ENCODE results near the gene LRRC38.
"Not testable (repeated sequence)": the region's sequence is repeated elsewhere in the genome, so short reads cannot be mapped to it uniquely, and the experiment has no call there.

The LRRC38 gene, protein sequence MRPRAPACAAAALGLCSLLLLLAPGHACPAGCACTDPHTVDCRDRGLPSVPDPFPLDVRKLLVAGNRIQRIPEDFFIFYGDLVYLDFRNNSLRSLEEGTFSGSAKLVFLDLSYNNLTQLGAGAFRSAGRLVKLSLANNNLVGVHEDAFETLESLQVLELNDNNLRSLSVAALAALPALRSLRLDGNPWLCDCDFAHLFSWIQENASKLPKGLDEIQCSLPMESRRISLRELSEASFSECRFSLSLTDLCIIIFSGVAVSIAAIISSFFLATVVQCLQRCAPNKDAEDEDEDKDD
- total RNA-seq, result 0 reads per million in 3 donors

DNA sequence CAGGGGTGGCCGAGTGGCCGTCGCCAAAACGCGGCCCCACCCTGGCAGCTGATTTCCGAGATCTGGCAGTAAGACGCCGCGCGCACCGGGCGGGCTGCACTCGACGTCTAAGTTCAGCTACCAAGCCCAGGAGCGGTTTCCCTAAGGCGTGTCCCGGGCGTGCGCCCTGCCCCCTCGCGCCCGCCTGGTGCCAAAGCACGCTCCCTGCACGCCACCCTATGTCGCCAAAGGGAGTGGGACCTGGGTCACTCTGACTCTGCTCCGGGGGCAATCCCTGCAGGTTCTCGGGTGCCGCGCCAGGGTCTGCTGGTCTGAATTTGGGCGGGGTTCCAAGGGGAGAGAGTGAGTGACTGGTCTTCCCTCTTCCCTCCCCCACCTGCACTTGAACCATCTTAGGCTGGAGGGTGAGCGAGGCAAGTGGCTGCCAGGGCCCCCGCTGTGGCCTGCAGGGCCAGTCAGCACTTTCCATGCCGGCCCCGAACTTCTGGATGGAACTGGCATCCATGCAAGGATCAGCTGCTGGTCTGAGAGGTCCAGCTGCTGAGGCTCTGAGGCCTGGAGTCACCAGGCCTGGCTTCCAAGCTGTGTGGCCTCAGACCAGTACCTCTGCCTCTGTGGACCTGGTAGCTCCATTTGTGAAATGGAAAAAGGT, at the start of gene LRRC38:
TSS of gene LRRC38 (minus strand) at position 109 of the 652 bp plus-strand sequence. CDS start 410 bp downstream, outside the sequence.
- no peaks in the 10 kb centered on the region for H3K4me1 ChIP-seq (ENCODE audit: control insufficient read depth, insufficient read depth, low read length, poor library complexity, severe bottlenecking)
- H3K9me3 ChIP-seq (ENCODE audit: control insufficient read depth, low read length), result no peaks in the 10 kb centered on the region
- H3K36me3 ChIP-seq (ENCODE audit: control insufficient read depth, insufficient read depth, low read length), result no peaks in the 10 kb centered on the region
- no peak for DNase-seq
- no peak within 1 kb of the TSS for H3K4me3 ChIP-seq (ENCODE audit: insufficient read depth, low read depth, low read length, poor library complexity, severe bottlenecking)
- no peaks in the 10 kb centered on the region for H3K27me3 ChIP-seq (replicated peaks; ENCODE audit: control insufficient read depth, insufficient read depth, low read length, poor library complexity, severe bottlenecking)
- no peak within 1 kb of the TSS for H3K27ac ChIP-seq (ENCODE audit: insufficient read depth, low read length, poor library complexity, severe bottlenecking)

DNA sequence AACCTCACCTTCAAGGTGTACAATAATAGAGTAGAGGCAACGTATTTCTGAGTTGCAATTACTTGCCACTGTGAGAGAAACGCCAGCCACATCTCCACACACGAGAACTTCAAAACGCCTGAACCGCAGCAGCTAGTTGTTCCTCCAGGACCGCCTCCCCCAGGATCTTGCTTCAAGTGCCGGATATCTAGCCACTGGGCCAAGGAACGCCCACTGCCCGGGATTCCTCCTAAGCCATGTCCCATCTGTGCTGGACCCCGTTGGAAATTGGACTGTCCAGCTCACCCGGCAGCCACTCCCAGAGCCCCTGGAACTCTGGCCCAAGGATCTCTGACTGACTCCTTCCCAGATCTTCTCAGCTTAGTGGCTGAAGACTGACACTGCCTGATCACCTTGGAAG, 49.2 kb upstream of the LRRC38 start:
- DNase-seq; H3K4me3 ChIP-seq (ENCODE audit: insufficient read depth, low read depth, low read length, poor library complexity, severe bottlenecking); H3K9me3 ChIP-seq (ENCODE audit: control insufficient read depth, low read length); H3K27me3 ChIP-seq (replicated peaks; ENCODE audit: control insufficient read depth, insufficient read depth, low read length, poor library complexity, severe bottlenecking); H3K27ac ChIP-seq (ENCODE audit: insufficient read depth, low read length, poor library complexity, severe bottlenecking); H3K36me3 ChIP-seq (ENCODE audit: control insufficient read depth, insufficient read depth, low read length); H3K4me1 ChIP-seq (ENCODE audit: control insufficient read depth, insufficient read depth, low read length, poor library complexity, severe bottlenecking): not testable (repeated sequence)

DNA sequence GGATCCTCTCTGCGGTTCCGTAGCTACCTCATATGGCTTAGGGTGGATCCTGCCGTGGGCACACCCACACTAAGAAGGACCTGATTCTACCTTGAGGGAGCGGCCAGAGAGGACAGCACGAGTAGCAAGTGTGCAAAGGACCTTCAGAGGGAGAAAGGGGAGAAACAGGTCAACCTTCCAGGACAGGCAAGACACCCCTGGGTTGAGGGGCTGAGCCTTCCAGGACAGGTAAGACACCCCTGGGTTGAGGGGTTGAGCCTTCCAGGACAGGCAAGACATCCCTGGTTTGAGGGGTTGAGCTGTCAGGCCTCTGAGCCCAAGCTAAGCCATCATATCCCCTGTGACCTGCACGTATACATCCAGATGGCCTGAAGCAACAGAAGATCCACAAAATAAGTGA, 46.7 kb upstream of the LRRC38 start:
- DNase-seq, result no peak
- H3K27me3 ChIP-seq (replicated peaks; ENCODE audit: control insufficient read depth, insufficient read depth, low read length, poor library complexity, severe bottlenecking), result no peaks in the 10 kb centered on the region
- no peak overlapping the region for H3K4me3 ChIP-seq (ENCODE audit: insufficient read depth, low read depth, low read length, poor library complexity, severe bottlenecking)
- H3K9me3 ChIP-seq (ENCODE audit: control insufficient read depth, low read length), result no peaks in the 10 kb centered on the region
- H3K4me1 ChIP-seq (ENCODE audit: control insufficient read depth, insufficient read depth, low read length, poor library complexity, severe bottlenecking), result no peaks in the 10 kb centered on the region
- H3K27ac ChIP-seq (ENCODE audit: insufficient read depth, low read length, poor library complexity, severe bottlenecking), result no peak overlapping the region
- H3K36me3 ChIP-seq (ENCODE audit: control insufficient read depth, insufficient read depth, low read length), result no peaks in the 10 kb centered on the region

DNA sequence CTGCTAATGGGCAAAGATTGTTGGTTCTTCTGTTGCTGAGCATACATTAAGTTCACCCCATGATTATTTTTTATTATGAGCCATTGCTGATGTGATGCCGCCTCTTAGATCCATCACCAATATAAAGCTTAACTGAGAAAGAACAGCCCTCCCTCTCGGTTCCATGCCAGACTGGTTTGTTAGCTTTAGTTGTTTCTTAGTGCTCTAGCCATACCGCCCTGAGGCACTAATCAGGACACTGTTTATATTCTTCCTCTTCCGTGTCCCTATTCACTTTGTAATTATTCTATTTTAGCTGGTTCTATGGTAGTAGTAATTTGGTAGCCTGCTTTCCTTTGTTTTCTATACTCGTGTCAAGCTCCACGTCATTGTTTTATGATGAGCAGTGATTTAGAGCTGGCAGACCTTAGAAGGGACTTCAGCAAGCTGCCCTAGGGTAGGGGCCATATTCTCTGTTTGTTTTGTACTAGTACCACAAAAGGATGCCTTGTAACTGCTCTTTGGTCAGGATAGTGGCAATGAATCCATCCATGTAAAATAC, 42.5 kb upstream of the LRRC38 start:
- Histone ChIP-seq H3K4me1 (ENCODE audit: control insufficient read depth, insufficient read depth, low read length, poor library complexity, severe bottlenecking) (no peaks in the 10 kb centered on the region), H3K9me3 (ENCODE audit: control insufficient read depth, low read length) (no peaks in the 10 kb centered on the region), H3K4me3 (ENCODE audit: insufficient read depth, low read depth, low read length, poor library complexity, severe bottlenecking) (no peak overlapping the region), H3K36me3 (ENCODE audit: control insufficient read depth, insufficient read depth, low read length) (no peaks in the 10 kb centered on the region), H3K27me3 (replicated peaks; ENCODE audit: control insufficient read depth, insufficient read depth, low read length, poor library complexity, severe bottlenecking) (no peaks in the 10 kb centered on the region), H3K27ac (ENCODE audit: insufficient read depth, low read length, poor library complexity, severe bottlenecking) (no peak overlapping the region)
- DNase-seq, result no peak

DNA sequence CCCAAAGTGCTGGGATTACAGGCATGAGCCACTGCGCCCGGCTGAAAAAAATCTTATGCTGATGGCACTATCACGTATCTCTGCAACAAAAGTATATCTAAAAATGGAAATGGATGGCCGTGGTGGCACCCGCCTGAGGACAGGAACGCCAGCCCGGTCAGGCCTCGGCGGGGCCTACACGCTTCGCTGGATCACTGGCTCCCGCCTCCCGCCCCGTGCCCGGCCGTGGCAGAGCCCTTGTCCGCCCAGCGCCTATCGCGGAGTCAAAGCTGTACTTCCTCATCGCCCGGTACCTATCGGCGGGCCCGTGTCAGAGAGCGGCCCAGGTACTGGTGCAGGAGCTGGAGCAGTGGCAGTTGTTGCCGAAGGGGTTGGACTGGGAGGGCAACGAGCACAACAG, 41.0 kb upstream of the LRRC38 start:
- Histone ChIP-seq H3K27me3 (replicated peaks; ENCODE audit: control insufficient read depth, insufficient read depth, low read length, poor library complexity, severe bottlenecking) (no peaks in the 10 kb centered on the region), H3K9me3 (ENCODE audit: control insufficient read depth, low read length) (no peaks in the 10 kb centered on the region), H3K4me3 (ENCODE audit: insufficient read depth, low read depth, low read length, poor library complexity, severe bottlenecking) (no peak overlapping the region), H3K27ac (ENCODE audit: insufficient read depth, low read length, poor library complexity, severe bottlenecking) (no peak overlapping the region), H3K4me1 (ENCODE audit: control insufficient read depth, insufficient read depth, low read length, poor library complexity, severe bottlenecking) (no peaks in the 10 kb centered on the region), H3K36me3 (ENCODE audit: control insufficient read depth, insufficient read depth, low read length) (no peaks in the 10 kb centered on the region)
- DNase-seq, result no peak

DNA sequence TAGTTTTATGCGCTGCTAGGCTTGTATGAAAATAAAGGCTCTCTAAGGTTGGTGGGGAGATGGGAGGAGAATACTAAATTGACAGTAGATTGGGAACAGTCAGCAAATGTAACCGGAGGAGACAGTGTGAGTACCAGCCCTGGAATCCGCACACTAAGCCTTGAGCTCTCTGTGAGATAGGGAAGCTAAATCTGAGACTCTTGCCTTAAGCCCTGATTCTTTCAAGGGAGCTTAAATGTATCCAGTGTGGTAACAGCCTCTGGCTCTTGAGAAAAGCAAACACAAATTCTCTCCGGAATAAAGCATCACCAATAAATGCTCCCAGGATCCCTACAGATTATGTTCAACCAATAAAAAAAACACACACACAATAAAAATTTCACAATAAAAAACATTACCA, 36.9 kb upstream of the LRRC38 start:
- no peak overlapping the region for H3K4me3 ChIP-seq (ENCODE audit: insufficient read depth, low read depth, low read length, poor library complexity, severe bottlenecking)
- H3K36me3 ChIP-seq (ENCODE audit: control insufficient read depth, insufficient read depth, low read length), result no peaks in the 10 kb centered on the region
- no peak for DNase-seq
- H3K27ac ChIP-seq (ENCODE audit: insufficient read depth, low read length, poor library complexity, severe bottlenecking), result no peak overlapping the region
- no peaks in the 10 kb centered on the region for H3K9me3 ChIP-seq (ENCODE audit: control insufficient read depth, low read length)
- no peaks in the 10 kb centered on the region for H3K4me1 ChIP-seq (ENCODE audit: control insufficient read depth, insufficient read depth, low read length, poor library complexity, severe bottlenecking)
- H3K27me3 ChIP-seq (replicated peaks; ENCODE audit: control insufficient read depth, insufficient read depth, low read length, poor library complexity, severe bottlenecking), result no peaks in the 10 kb centered on the region

DNA sequence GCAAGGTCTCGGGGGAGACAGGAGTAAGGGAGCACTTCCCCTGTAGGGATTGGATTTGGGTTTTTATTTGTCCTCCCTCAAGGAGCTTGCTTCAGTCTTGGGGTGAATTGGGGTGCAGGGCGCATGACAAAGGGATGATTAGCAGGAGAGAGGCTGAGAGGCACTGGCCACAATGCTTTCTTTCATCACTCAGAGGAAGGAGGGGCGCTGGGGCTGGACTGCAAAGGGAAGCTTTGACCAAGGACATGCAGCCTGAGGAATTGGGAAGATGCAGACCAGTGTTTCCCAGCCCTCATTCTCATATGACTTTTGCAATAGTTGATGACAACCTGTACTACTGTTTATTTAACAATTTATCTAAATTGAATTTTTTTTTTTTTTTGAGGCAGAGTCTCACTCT, 35.7 kb upstream of the LRRC38 start:
- no peak overlapping the region for H3K27ac ChIP-seq (ENCODE audit: insufficient read depth, low read length, poor library complexity, severe bottlenecking)
- no peaks in the 10 kb centered on the region for H3K27me3 ChIP-seq (replicated peaks; ENCODE audit: control insufficient read depth, insufficient read depth, low read length, poor library complexity, severe bottlenecking)
- no peaks in the 10 kb centered on the region for H3K4me1 ChIP-seq (ENCODE audit: control insufficient read depth, insufficient read depth, low read length, poor library complexity, severe bottlenecking)
- H3K9me3 ChIP-seq (ENCODE audit: control insufficient read depth, low read length), result no peaks in the 10 kb centered on the region
- no peak for DNase-seq
- no peaks in the 10 kb centered on the region for H3K36me3 ChIP-seq (ENCODE audit: control insufficient read depth, insufficient read depth, low read length)
- H3K4me3 ChIP-seq (ENCODE audit: insufficient read depth, low read depth, low read length, poor library complexity, severe bottlenecking), result no peak overlapping the region

DNA sequence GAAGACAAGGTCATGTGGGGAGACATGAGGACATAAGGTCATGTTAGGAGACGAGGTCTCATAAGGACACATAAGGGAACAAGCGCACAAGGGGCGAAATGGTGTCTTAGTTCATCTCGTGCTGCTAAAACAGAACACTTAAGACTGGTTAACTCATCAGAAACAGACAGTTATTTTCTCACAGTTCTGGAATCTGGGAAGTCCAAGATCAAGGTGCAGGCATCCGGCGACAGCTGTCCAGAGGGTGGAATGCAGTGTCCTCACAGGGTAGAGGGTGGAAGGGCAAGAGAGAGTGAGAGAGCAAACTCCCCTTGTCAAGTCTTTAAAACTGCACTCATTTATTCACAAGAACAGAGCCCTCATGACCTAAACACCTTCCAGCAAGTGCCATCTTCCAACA, 35.2 kb upstream of the LRRC38 start:
- no peak overlapping the region for H3K27ac ChIP-seq (ENCODE audit: insufficient read depth, low read length, poor library complexity, severe bottlenecking)
- no peaks in the 10 kb centered on the region for H3K4me1 ChIP-seq (ENCODE audit: control insufficient read depth, insufficient read depth, low read length, poor library complexity, severe bottlenecking)
- H3K36me3 ChIP-seq (ENCODE audit: control insufficient read depth, insufficient read depth, low read length), result no peaks in the 10 kb centered on the region
- no peak overlapping the region for H3K4me3 ChIP-seq (ENCODE audit: insufficient read depth, low read depth, low read length, poor library complexity, severe bottlenecking)
- DNase-seq, result no peak
- no peaks in the 10 kb centered on the region for H3K27me3 ChIP-seq (replicated peaks; ENCODE audit: control insufficient read depth, insufficient read depth, low read length, poor library complexity, severe bottlenecking)
- no peaks in the 10 kb centered on the region for H3K9me3 ChIP-seq (ENCODE audit: control insufficient read depth, low read length)

DNA sequence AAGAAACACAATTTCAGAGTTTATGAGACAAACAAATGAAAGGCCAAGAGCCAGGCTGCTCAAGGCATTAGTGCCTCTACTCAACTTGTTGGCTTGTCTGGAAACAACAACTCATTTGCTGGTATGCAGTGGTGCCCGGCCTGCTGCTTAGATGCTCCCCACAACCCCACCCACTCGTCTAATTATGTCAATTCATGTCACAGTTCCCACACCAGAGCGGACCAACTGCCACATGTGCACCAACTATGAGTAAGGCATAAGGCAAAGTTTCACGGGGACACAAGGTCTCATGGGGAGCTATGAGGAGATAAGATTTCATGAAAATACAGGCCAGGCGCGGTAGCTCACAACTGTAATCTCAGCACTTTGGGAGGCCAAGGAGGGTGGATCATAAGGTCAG, 34.5 kb upstream of the LRRC38 start:
- no peaks in the 10 kb centered on the region for H3K27me3 ChIP-seq (replicated peaks; ENCODE audit: control insufficient read depth, insufficient read depth, low read length, poor library complexity, severe bottlenecking)
- H3K9me3 ChIP-seq (ENCODE audit: control insufficient read depth, low read length), result no peaks in the 10 kb centered on the region
- DNase-seq, result no peak

DNA sequence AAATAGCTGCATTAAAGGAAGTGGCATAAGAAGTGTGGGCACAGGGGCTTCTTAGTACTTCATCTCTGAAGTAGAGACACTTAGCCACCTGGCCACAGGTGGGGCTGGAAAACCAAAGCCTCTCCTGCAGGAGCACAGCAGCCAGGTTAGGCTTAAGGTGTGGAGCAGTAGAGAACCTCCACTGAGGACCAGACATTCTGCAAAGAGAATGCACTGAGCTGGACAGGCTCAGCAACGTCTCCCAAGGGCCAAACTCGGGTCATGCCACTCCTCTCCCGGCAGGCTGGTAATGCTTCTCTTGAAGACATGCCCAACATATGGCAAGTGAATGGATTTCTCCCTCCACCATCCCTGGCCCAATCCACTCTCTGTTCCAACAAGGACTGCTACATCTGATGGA, 33.0 kb upstream of the LRRC38 start:
- Histone ChIP-seq H3K9me3 (ENCODE audit: control insufficient read depth, low read length) (no peaks in the 10 kb centered on the region), H3K27me3 (replicated peaks; ENCODE audit: control insufficient read depth, insufficient read depth, low read length, poor library complexity, severe bottlenecking) (no peaks in the 10 kb centered on the region), H3K27ac (ENCODE audit: insufficient read depth, low read length, poor library complexity, severe bottlenecking) (no peak overlapping the region), H3K36me3 (ENCODE audit: control insufficient read depth, insufficient read depth, low read length) (no peaks in the 10 kb centered on the region), H3K4me3 (ENCODE audit: insufficient read depth, low read depth, low read length, poor library complexity, severe bottlenecking) (no peak overlapping the region), H3K4me1 (ENCODE audit: control insufficient read depth, insufficient read depth, low read length, poor library complexity, severe bottlenecking) (no peaks in the 10 kb centered on the region)
- DNase-seq, result no peak

More for the DNA sequence above, 34.5 kb upstream of the LRRC38 start:
- no peak overlapping the region for H3K27ac ChIP-seq (ENCODE audit: insufficient read depth, low read length, poor library complexity, severe bottlenecking)
- H3K36me3 ChIP-seq (ENCODE audit: control insufficient read depth, insufficient read depth, low read length), result no peaks in the 10 kb centered on the region
- no peaks in the 10 kb centered on the region for H3K4me1 ChIP-seq (ENCODE audit: control insufficient read depth, insufficient read depth, low read length, poor library complexity, severe bottlenecking)
- H3K4me3 ChIP-seq (ENCODE audit: insufficient read depth, low read depth, low read length, poor library complexity, severe bottlenecking), result no peak overlapping the region

Measured in effector memory CD4-positive, alpha-beta T cell (primary cell).